Measurements from ENCODE around the gene RNF220. TPM values are rescaled to one million over a fixed set of nuclear protein-coding genes. Genes with fewer than 3 reads are reported as not detected.

RNF220 gene
- total and polyA plus RNA-seq, 2 of the 4 experiments (the other 2 are of a cell fraction), result 71.8 to 77.1 TPM

DNA sequence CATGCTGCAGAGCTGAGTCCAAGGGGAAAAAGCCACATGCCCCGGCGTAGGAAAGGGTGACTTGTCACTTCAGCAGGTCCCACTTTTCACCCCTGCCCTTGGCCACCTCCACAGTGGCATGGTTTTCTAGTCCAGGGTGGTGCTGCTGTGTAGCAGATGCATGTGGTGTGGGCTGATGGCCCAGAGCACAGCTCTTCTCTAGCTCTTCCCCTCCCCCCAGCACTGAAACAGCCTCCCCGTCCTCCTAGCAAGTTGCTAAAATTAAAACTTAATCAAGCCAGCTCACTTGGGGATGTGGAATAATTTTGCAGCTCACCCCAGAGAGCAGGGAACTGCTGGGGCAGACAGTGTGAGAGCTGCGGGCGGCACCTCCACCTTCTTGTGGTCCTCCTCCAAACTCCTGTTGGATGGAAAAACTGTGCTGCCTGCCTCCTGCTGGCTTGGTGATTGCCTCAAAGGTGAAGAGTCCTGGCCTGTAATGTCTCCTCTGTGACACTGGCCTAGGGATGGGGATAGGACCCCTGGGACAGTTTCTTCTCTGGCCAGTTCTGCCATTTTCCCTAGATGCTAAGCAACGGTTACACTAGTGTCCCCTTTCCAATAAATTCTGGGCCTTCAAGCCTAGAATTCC lies 91.6 kb downstream of the RNF220 start:
- H3K79me1 ChIP-seq (ENCODE audit: low read depth in 1 of 2, low read length in 2 of 2), result no peaks in the 10 kb centered on the region
- no peak overlapping the region for H3K23ac ChIP-seq (ENCODE audit: low read depth, low read length)
- no peaks in the 10 kb centered on the region for H3K9me3 ChIP-seq (ENCODE audit: control insufficient read depth, insufficient read depth, low read length)
- H3K36me3 ChIP-seq (ENCODE audit: control insufficient read depth, insufficient read depth, low read length), result no peaks in the 10 kb centered on the region
- no peak for DNase-seq
- no peak overlapping the region for H4K8ac ChIP-seq (ENCODE audit: low read depth in 2 of 2, low read length in 2 of 2)
- intact Hi-C loops (cut with micrococcal nuclease), result no loop called here
- H2AFZ ChIP-seq (replicated peaks; ENCODE audit: low read length, poor library complexity), result no peak overlapping the region
- H2BK5ac ChIP-seq (ENCODE audit: low read depth, low read length, poor library complexity, severe bottlenecking), result no peak overlapping the region
- no peak overlapping the region for H3K9ac ChIP-seq (ENCODE audit: low read depth, low read length)
- BruUV-seq (replicated peaks), result no TSS peak
- H4K5ac ChIP-seq (ENCODE audit: low read depth, low read length), result no peak overlapping the region
- ATAC-seq (ENCODE audit: low read depth), result no peak
- H3K4me3 ChIP-seq (ENCODE audit: insufficient read depth, low read depth, low read length), result no peak overlapping the region
- H4K20me1 ChIP-seq (ENCODE audit: insufficient read depth, low read length), result no peaks in the 10 kb centered on the region
- H3K4me1 ChIP-seq (ENCODE audit: control insufficient read depth, insufficient read depth, low read length), result no peaks in the 10 kb centered on the region
- WGBS, 2 experiments (ENCODE audit: extremely low coverage in 2 of 2, insufficient read length in 1 of 2), result no CpG with 5 or more reads among the region's 6 CpGs
- CTCF ChIA-PET, result no interaction called here
- in situ Hi-C loops (cut with MboI; ENCODE audit: low sequenced_read_pairs), result no loop called here
- H2BK20ac ChIP-seq (ENCODE audit: low read depth, low read length), result no peak overlapping the region
- TF ChIP-seq RCOR1 (IDR thresholded peaks at IDR 0.05; ENCODE audit: insufficient replicate concordance, low read length) (no peak), MAFK (IDR thresholded peaks at IDR 0.05; ENCODE audit: low read depth, low read length) (no peak), MAZ (IDR thresholded peaks at IDR 0.05; ENCODE audit: borderline replicate concordance, low read depth, low read length) (no peak), MXI1 (IDR thresholded peaks at IDR 0.05; ENCODE audit: borderline replicate concordance, low read depth, low read length) (no peak), CEBPB (IDR thresholded peaks at IDR 0.05; ENCODE audit: low read depth, low read length) (no peak), BHLHE40 (IDR thresholded peaks at IDR 0.05; ENCODE audit: low read depth, low read length) (no peak), FOS (IDR thresholded peaks at IDR 0.05; ENCODE audit: low read depth, low read length) (no peak)
- H3K4me2 ChIP-seq (ENCODE audit: low read depth, low read length), result no peak overlapping the region
- no peak overlapping the region for H3K4ac ChIP-seq (ENCODE audit: low read depth, low read length)
- dilution Hi-C loops (cut with HindIII; ENCODE audit: low sequenced_read_pairs, unreplicated experiment), result no loop called here
- POLR2A ChIA-PET (ENCODE audit: unreplicated experiment), result no interaction called here
- no peak overlapping the region for H3K14ac ChIP-seq (replicated peaks; ENCODE audit: low read depth, low read length)
- H3K9me1 ChIP-seq (ENCODE audit: insufficient read depth, low read length), result no peaks in the 10 kb centered on the region
- no peak overlapping the region for H2AK9ac ChIP-seq (replicated peaks; ENCODE audit: low read depth, low read length, poor library complexity)
- H3K18ac ChIP-seq (ENCODE audit: low read depth, low read length), result no peak overlapping the region
- H2BK15ac ChIP-seq (ENCODE audit: low read depth, low read length), result no peak overlapping the region
- no peak overlapping the region for H3K56ac ChIP-seq (ENCODE audit: extremely low read depth, insufficient read depth, low read length)
- H2BK120ac ChIP-seq (ENCODE audit: low read depth, low read length), result no peak overlapping the region
- peaks cover 49% of the 10 kb centered on the region for H3K27me3 ChIP-seq (ENCODE audit: control insufficient read depth, insufficient read depth, low read length)
- H4K91ac ChIP-seq (ENCODE audit: insufficient read depth, low read depth, low read length), result no peak overlapping the region
- H2AK5ac ChIP-seq (ENCODE audit: low read depth, low read length), result no peak overlapping the region
- H3K27ac ChIP-seq (ENCODE audit: insufficient read depth, low read length), result no peak overlapping the region
